Measurements from ENCODE around the gene GGT1. TPM values are rescaled to one million over a fixed set of nuclear protein-coding genes. Genes with fewer than 3 reads are reported as not detected.

The GGT1 gene
- total RNA-seq, 1 experiment from 2014 or later = 14.0 TPM

DNA sequence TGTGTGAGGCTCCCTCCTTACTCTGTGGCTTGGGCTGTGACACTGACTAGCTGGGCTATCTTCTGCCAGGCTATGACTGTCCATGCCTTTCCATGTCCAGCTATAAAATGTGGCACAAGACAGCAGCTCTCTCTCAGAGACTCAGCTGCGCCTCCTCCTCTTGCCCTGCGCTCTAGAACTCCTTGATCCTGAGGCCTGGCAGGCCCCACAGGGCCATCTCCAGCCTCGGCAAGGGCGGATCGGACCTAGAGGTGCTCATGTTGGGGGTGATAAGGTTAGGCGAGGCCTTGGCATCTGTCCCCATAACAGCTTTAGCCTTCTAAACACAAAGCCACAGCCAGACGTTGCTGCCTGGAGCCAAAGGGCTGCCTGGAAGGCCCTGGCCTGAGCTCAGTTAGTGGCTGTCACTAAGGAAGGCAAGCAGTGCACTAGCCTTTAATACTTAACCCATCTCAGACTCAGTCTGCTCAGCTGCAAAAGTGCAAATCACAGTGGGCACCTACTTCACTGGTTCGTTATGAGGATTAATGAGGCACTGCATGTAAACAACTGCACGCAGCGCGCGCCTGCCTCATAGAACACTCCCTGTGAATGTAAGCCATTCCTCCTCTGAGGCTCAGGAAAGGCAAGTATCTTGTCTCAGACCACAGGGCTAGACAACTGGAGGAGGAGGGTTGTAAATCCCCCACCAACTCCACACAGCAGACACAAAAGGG lies 49.2 kb upstream of the GGT1 start (continued):
- no peak for TF ChIP-seq SP1 (IDR thresholded peaks at IDR 0.05; ENCODE audit: low read depth)
- no peak for TF ChIP-seq MAX (IDR thresholded peaks at IDR 0.05)

DNA sequence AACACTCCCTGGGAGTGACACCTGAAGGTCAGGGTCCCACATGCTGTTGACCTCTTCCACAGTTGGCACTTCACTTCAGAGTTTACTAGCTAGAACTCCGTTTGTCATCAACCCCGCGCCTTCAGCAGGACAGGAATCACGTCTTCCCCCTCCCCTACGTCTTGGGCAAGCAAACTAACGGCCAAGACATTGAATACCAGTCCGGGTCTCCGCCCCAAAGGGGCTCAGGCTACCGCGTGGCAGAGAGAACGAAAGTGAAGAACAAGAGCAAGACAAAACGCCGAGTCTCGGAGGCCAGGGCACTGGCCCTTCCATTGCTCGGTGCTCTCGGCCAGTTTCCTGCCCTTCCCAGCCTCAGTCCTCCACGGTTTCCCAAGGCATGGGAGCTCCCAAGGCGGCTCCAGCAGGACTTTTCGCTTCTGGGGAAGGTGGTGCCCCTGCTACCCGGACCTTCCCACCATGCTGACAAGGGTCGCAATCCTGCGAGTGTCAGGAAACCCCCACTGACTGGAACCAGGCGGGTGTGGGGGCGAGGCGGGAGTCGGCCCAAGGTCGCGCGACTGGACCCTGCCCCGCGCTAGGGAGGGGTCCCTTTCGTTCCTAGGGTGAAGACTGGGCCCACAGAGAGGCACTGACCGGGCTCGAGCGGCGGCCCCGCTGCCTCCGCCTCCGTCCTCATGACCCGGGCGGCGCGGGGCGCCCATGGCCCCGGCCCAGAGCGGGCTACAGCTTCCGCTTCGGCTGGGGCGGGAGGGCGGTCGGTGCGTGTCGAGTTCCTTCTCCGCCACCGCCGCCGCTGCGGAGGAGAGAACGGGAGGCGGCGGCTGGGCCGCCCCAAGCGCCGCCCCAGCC lies 48.5 kb upstream of the GGT1 start, which contains the start of gene GUCD1:
Gene GUCD1 (minus strand): TSS at position 826 of the 852 bp plus-strand sequence. CDS start 147 bp downstream, at position 679.
- RAD21 ChIA-PET (ENCODE audit: low non-redundant PET in 1 of 2, low total read pairs in 2 of 2, uncharacterized antibody in 2 of 2, unreplicated experiment in 2 of 2) = interaction anchor here in 1 of 2 experiments (0.7 kb wide), 1 partner anchor 90 kb away, joined by 13 read pairs; no protein-coding TSS in a partner anchor
- peaks cover 77% of the 10 kb centered on the region for H3K79me2 ChIP-seq (ENCODE audit: insufficient read depth, low read length)
- intact Hi-C loops (cut with micrococcal nuclease) = no loop called here
- peak within 1 kb of the TSS; percentile 70 to 95 for H3K4me3 ChIP-seq (replicated peaks in 1 of 2; ENCODE audit: low read depth in 1 of 2, low read length in 2 of 2)
- peak within 1 kb of the TSS; percentile 87 for H3K27ac ChIP-seq (ENCODE audit: low read depth, low read length)
- POLR2A ChIA-PET = interaction anchor here (0.6 to 0.7 kb wide), 2 partner anchors 15 to 43 kb away, joined by 3 to 4 read pairs; no protein-coding TSS in a partner anchor
- CTCF ChIA-PET = interaction anchor here (1.0 to 1.7 kb wide), 2 partner anchors 33 to 380 kb away, joined by 4 to 6 read pairs; no protein-coding TSS in a partner anchor
- H3K27me3 ChIP-seq (ENCODE audit: insufficient read depth, low read length) = no peaks in the 10 kb centered on the region
- TF ChIP-seq MAX (IDR thresholded peaks at IDR 0.05) = no peak
- TF ChIP-seq POLR2AphosphoS5 (IDR thresholded peaks at IDR 0.05; ENCODE audit: low read depth, low read length) = peak; percentile 67; the same call in 1 of the 2 replicates
- H3K36me3 ChIP-seq (ENCODE audit: control insufficient read depth in 1 of 2, insufficient read depth in 2 of 2, low read length in 2 of 2) = peaks cover 20 to 24% of the 10 kb centered on the region in 2 experiments
- H4K20me1 ChIP-seq (ENCODE audit: insufficient read depth) = peaks cover 6% of the 10 kb centered on the region; the same call in 1 of the 2 replicates
- H3K9me2 ChIP-seq (ENCODE audit: insufficient read depth) = no peaks in the 10 kb centered on the region
- ATAC-seq = peak; percentile 18; the same call in 1 of the 2 replicates
- BruUV-seq (replicated peaks) = no TSS peak
- H3K4me2 ChIP-seq (ENCODE audit: low read length) = peak within 1 kb of the TSS; percentile 88
- DNase-seq (ENCODE audit: low read depth, low spot score) = no peak
- H2AFZ ChIP-seq (ENCODE audit: low read depth, low read length, poor library complexity, severe bottlenecking) = peak within 1 kb of the TSS; percentile 46
- H3K9ac ChIP-seq (ENCODE audit: low read length) = peak within 1 kb of the TSS; percentile 95
- peaks cover 11 to 23% of the 10 kb centered on the region in 2 experiments for H3K4me1 ChIP-seq (ENCODE audit: control insufficient read depth in 1 of 2, insufficient read depth in 2 of 2, low read length in 2 of 2)
- no peaks in the 10 kb centered on the region for H3K9me3 ChIP-seq (ENCODE audit: control insufficient read depth in 1 of 2, insufficient read depth in 1 of 2, low read depth in 1 of 2, low read length in 2 of 2)
